B cell (primary cell): ENCODE data around the gene MESD.

Experiments used
- CTCF ChIP-seq: fragments of 200-600 bp; IDR thresholded peaks from one replicate; pipeline ENCODE4 v1.8.0; 2022; ENCODE audit warnings: antibody characterized with exemption, mild to moderate bottlenecking
- EZH2 ChIP-seq: IDR thresholded peaks from 2 replicates; pipeline ENCODE4 v1.6.1; 2012; ENCODE audit warnings: borderline replicate concordance, low read depth, mild to moderate bottlenecking, moderate library complexity, low read length; ENCODE audit not compliant: insufficient read depth, poor library complexity, severe bottlenecking

GRCh38 chr15:80967451-80967850 lies 22.2 kb downstream of the MESD start:
- TF ChIP-seq CTCF (no peak), EZH2 (no peak)
